SK-N-MC (cell line): ENCODE measurements around the gene RFX2.
"Not testable (repeated sequence)": the region's sequence is repeated elsewhere in the genome, so short reads cannot be mapped to it uniquely, and the experiment has no call there.

Experiments
- EZH2 ChIP-seq: fragments of 200-600 bp; sonication (generic); IDR thresholded peaks from one replicate; pipeline ENCODE4 v1.6.1; 2017; ENCODE audit warnings: antibody characterized with exemption
- POLR2AphosphoS5 ChIP-seq: IDR thresholded peaks from 2 replicates; pipeline ENCODE4 v1.6.1; 2012; ENCODE audit warnings: mild to moderate bottlenecking, low read depth, low read length, borderline replicate concordance

GRCh38 chr19:6006070-6006446 lies 104.2 kb downstream of the RFX2 start:
- TF ChIP-seq POLR2AphosphoS5, EZH2: not testable (repeated sequence)
